Posterior vena cava (tissue), 2 donors: ENCODE results near the gene SRP9. TPM values are rescaled to one million over a fixed set of nuclear protein-coding genes. Genes with fewer than 3 reads are reported as not detected.
"Not testable (repeated sequence)": the region's sequence is repeated elsewhere in the genome, so short reads cannot be mapped to it uniquely, and the experiment has no call there.

Experiments used
- DNase-seq: peaks from one replicate; pipeline ENCODE4 v3.0.0-alpha.2; 2020; ENCODE audit warnings: low spot score
- intact Hi-C, 2 donors: fragments of 100-400 bp; cut with DNase I; formaldehyde crosslinking; loops; one replicate each; pipeline versions ENCODE4 v1.14.1 to v1.14.2; 2022 to 2023
- total RNA-seq, 2 donors: library from RNA; stranded (reverse); fragmentation: NEBNext Ultra II Directional; extraction: Animal tissue kit (Norgen Biotek cat#: 25700); gene quantifications; one replicate each; pipeline ENCODE4 v1.2.1, GENCODE V29; 2021
- donor health status: DM: yes; HTN: yes; CAD: no.
- donor health status: DM: yes; HTN: yes; CAD: no.

The SRP9 gene
- total RNA-seq, 2 donors from 2014 or later, result 167 to 207 TPM

DNA sequence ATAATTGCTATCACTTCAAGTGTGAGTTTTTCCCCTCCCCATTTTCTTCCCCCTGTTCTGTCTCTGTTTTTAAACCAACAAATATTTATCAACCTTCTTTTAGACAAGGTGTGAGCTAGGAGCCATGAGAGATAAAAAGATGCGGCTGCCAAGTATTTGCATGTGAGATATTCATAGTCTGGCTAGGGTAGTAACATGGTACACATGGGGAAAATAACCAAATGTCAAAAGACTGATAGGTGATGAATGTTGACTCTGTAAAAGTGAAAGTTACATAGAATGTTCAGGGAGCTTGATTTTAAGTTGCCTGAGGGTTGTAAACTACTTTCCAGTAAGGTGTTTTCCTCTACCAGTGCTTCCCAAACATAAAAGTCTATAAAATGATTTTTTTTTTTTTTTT, 25.4 kb upstream of the SRP9 start:
- intact Hi-C loops, result no loop called here

DNA sequence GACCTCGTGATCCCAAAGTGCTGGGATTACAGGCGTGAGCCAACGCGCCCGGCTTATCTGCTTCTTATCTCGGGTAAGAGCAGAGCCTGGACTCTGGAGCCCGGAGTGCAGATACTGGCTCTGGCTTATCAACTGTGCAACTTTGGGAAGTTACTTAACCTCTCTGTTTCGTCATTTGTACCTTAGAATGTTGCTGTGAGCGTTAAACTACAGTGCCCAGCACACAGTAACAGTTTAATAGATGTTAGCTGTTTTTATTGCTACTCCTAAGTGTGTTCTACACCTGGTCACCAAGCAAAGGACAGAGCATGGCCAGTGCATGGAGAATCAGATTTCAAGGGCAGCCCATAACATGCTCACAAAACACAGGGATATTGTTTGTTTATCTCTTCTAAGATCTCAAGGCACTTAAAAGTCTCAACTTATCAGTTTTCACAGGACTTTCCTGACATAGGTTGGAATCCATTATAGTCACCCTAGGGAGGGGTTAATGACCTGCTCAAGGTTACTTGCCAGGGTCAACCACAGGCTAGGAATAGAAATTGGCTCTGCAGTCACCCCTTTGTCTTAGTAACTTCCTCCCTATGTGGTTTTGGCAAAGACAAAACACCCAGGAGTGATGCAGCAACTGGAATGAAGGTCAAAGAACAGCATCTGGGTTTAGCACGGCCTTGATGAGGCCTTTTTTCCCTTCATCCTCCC, 22.5 kb upstream of the SRP9 start:
- DNase-seq, result no peak
- intact Hi-C loops, result no loop called here

More for the DNA sequence above, 25.4 kb upstream of the SRP9 start:
- no peak for DNase-seq

DNA sequence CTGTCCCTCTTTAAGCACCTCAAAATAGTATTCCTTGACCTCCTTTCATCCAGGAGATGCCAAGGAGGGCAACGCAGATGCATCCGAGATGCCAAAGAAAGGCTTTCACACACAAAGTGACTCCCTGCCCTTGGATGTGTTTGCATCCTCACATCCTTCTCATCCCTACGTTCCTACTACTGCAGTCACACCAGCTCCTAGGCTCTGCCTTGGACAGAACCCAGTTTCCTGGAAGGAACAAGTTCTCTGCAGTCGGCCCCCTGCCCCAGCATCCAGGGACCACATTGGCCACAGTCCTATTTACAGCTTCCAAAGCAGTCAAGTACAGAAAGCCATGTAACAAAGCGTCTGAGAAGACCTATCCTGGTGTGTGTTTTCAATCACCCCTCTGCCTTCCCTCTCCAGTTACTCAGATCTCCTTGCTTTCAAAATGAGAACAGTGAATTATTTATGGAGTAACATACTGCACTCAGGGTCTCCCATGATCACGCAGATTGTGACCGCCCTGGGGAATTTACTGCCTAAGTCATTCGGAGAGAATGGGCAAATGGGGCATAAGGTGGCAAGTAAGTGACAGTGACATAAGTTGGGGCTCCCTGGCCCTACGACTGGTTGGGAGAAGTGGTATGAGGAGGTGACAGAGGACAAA, 21.8 kb upstream of the SRP9 start:
- intact Hi-C loops, result no loop called here
- no peak for DNase-seq

GRCh38 chr1:225757927-225758656, 19.5 kb upstream of the SRP9 start:
- intact Hi-C loops, result no loop called here
- DNase-seq, result no peak

DNA sequence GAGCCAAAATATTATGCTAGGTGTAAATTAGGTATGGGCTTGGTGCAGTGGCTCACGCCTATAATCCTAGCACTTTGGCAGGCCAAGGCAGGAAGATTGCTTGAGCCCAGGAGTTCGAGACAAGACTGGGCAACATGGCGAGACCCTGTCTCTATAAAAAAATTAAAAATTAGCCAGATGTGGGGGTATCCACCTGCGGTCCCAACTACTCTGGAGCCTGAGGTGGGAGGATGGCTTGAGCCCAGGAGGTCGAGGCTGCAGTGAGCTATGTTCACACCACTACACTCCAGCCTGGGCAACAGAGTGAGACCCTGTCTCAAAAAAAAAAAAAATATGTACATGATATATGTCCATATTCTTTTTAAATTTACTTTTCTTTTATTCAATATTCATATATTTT, 17.7 kb upstream of the SRP9 start:
- intact Hi-C loops, result loop anchor here in 1 of 2 donors (10.0 kb wide), 1 partner anchor 105 kb away; the partner anchor contains the start of gene ENAH
- DNase-seq, result not testable (repeated sequence)

GRCh38 chr1:225760531-225760930, 17.1 kb upstream of the SRP9 start:
- intact Hi-C loops, result loop anchor here in 1 of 2 donors (10.0 kb wide), 1 partner anchor 106 kb away; the partner anchor contains the start of gene ENAH
- DNase-seq, result no peak

DNA sequence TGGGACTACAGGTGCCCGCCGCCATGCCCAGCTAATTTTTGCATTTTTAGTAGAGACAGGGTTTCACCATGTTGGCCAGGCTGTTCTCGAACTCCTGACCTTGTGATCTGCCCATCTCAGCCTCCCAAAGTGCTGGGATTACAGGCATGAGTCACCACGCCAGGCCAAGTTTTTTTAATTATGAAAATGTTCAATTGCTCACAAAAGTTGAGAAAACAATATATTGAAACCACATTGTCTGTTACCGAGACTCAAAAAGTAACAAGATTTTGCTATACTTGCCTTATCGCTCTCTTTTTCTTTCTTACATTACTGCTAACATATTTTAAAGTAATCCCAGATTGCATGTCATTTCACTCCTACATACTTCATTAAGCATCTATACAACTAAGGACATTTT, 16.2 kb upstream of the SRP9 start:
- not testable (repeated sequence) for DNase-seq
- intact Hi-C loops, result loop anchor here in 1 of 2 donors (10.0 kb wide), 1 partner anchor 107 kb away; the partner anchor contains the start of gene ENAH

DNA sequence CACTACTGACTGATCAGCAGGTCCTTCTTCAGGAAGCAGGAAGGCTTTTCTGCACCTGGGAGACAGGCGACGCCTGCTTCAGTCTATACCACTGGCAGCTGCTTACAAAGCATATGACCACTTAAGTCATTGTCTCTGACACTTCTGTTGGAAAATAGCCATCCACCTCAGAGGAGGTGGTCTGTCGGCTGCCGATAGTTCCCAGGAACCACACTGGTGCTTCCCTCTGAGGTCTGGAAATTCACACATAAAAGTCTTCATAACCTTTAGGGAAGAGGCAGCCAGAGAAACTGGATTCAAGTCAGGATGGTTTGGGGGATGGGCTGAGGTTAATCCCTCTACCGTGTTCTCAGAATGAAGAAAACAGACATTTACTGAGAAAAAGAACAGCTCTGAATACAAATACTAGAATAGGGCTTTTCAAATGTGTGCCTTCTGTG, 15.6 kb upstream of the SRP9 start:
- DNase-seq, result no peak
- intact Hi-C loops, result loop anchor here in 1 of 2 donors (10.0 kb wide), 1 partner anchor 107 kb away; the partner anchor contains the start of gene ENAH

GRCh38 chr1:225762444-225762843, 15.2 kb upstream of the SRP9 start:
- DNase-seq, result no peak
- intact Hi-C loops, result loop anchor here in 1 of 2 donors (10.0 kb wide), 1 partner anchor 108 kb away; the partner anchor contains the start of gene ENAH

- no peak for DNase-seq
- intact Hi-C loops, result loop anchor here in 1 of 2 donors (1.0 to 10.0 kb wide), 2 partner anchors 17 to 109 kb away; partner anchors contain the start of gene ENAH
Observed at GRCh38 chr1:225763716-225764548, 13.7 kb upstream of the SRP9 start.

GRCh38 chr1:225765982-225766674, 11.5 kb upstream of the SRP9 start:
- intact Hi-C loops, result loop anchor here in 1 of 2 donors (10.0 kb wide), 1 partner anchor 111 kb away; the partner anchor contains the start of gene ENAH
- no peak for DNase-seq

- intact Hi-C loops, result loop anchor here in 1 of 2 donors (10.0 kb wide), 1 partner anchor 112 kb away; the partner anchor contains the start of gene ENAH
- no peak for DNase-seq
Observed at GRCh38 chr1:225766967-225767633, 10.5 kb upstream of the SRP9 start.

- intact Hi-C loops, result loop anchor here (2.0 to 10.0 kb wide), 2 partner anchors 113 to 291 kb away; partner anchors contain the start of gene ENAH (in 1 of the 2)
- peak; percentile 91 for DNase-seq
Observed at GRCh38 chr1:225767634-225768540, 9.7 kb upstream of the SRP9 start.

GRCh38 chr1:225768662-225769426, 8.8 kb upstream of the SRP9 start:
- intact Hi-C loops, result loop anchor here (2.0 to 10.0 kb wide), 2 partner anchors 114 to 292 kb away; partner anchors contain the start of gene ENAH (in 1 of the 2)
- DNase-seq, result no peak

DNA sequence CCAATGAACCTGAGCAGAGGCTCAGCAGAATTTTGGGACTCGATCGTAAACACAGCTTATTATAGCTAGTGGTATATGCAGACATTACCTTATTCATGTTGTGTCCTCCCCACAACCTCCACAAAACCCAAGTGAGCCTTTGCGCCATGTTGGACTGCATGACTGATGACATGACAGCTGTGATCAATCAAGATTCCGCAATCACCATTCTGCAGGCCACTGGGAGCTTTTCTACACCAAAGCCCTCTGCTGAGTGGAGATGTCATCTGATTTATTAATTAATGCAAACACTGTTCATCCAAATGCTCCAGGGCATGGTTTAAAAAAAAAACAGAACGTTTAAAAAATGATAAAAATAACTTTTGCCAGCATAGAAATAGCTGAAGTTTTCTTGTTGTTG, 7.9 kb upstream of the SRP9 start:
- intact Hi-C loops, result loop anchor here (2.0 to 10.0 kb wide), 8 partner anchors 78 to 293 kb away; partner anchors contain the start of gene ENAH (in 1 of the 2)
- no peak for DNase-seq
